GM21786 (cell line): Measurements from ENCODE around the gene RTP3.
"Not testable (repeated sequence)": the region's sequence is repeated elsewhere in the genome, so short reads cannot be mapped to it uniquely, and the experiment has no call there.

Experiments used
- ATAC-seq: cut with Tn5 transposase; IDR thresholded peaks from one replicate; pipeline ENCODE4 v1.9.1; 2021; ENCODE audit not compliant: unreplicated experiment

Gene RTP3

GRCh38 chr3:46490338-46491084 is 7.3 kb upstream of the RTP3 start:
- ATAC-seq = no peak

- ATAC-seq = no peak
These were observed 6.4 kb upstream of the RTP3 start for GRCh38 chr3:46491089-46492070.

GRCh38 chr3:46492890-46493547 is 4.8 kb upstream of the RTP3 start:
- ATAC-seq = no peak

- ATAC-seq = not testable (repeated sequence)
These were observed 3.3 kb upstream of the RTP3 start for GRCh38 chr3:46494491-46494890.

GRCh38 chr3:46495901-46496456 is 1.8 kb upstream of the RTP3 start:
- ATAC-seq = no peak

GRCh38 chr3:46496746-46497555 is 825 bp upstream of the RTP3 start:
- ATAC-seq = no peak

GRCh38 chr3:46498916-46499519 is 1.2 kb downstream of the RTP3 start:
- ATAC-seq = no peak

- no peak for ATAC-seq
These were observed 3.2 kb downstream of the RTP3 start for GRCh38 chr3:46500656-46501635.

GRCh38 chr3:46501702-46502101 is 3.9 kb downstream of the RTP3 start:
- no peak for ATAC-seq

GRCh38 chr3:46503200-46503874 is 5.6 kb downstream of the RTP3 start:
- no peak for ATAC-seq

GRCh38 chr3:46504789-46505188 is 7.0 kb downstream of the RTP3 start:
- no peak for ATAC-seq

GRCh38 chr3:46505953-46506352 is 8.2 kb downstream of the RTP3 start:
- no peak for ATAC-seq

- ATAC-seq = no peak
These were observed 8.8 kb downstream of the RTP3 start for GRCh38 chr3:46506526-46506925.

GRCh38 chr3:46508850-46509591 is 11.2 kb downstream of the RTP3 start:
- no peak for ATAC-seq

GRCh38 chr3:46509661-46510187 is 11.9 kb downstream of the RTP3 start:
- ATAC-seq = no peak

GRCh38 chr3:46512191-46512749 is 14.5 kb downstream of the RTP3 start:
- ATAC-seq = no peak

- no peak for ATAC-seq
These were observed 18.7 kb downstream of the RTP3 start for GRCh38 chr3:46516521-46516920.
